A673 (cell line): ENCODE results near the gene SH3TC2. TPM values are rescaled to one million over a fixed set of nuclear protein-coding genes. Genes with fewer than 3 reads are reported as not detected.

Source experiments
- BruUV-seq: library from RNA; stranded (reverse); fragments of 400-500 nt; replicated peaks from 2 replicates; lab custom pipeline; 2021; lab: Mats Ljungman, UMichigan
- CTCF ChIA-PET: fragments of 300-600 bp; sonication (Branson Sonifier 250); formaldehyde crosslinking; loops from one replicate; lab custom pipeline; 2022; ENCODE audit warnings: antibody characterized with exemption; lab: Charles Lee
- POLR2A ChIA-PET: fragments of 300-600 bp; sonication (Branson Sonifier 250); formaldehyde crosslinking; loops from one replicate; lab custom pipeline; 2022; ENCODE audit warnings: antibody characterized with exemption; ENCODE audit not compliant: low non-redundant PET; lab: Charles Lee
- DNase-seq: peaks from one replicate; pipeline ENCODE4 v3.0.0-alpha.2; 2015; ENCODE audit warnings: low spot score
- H3K27ac ChIP-seq: fragments of 200-600 bp; sonication (generic); 2 replicates; pipeline ENCODE4 v1.5.1; 2016; ENCODE audit warnings: mixed run types, low read depth, mild to moderate bottlenecking, mixed read lengths, antibody characterized with exemption, low read length; ENCODE audit not compliant: poor library complexity, severe bottlenecking
- H3K27me3 ChIP-seq: fragments of 200-600 bp; sonication (generic); replicated peaks from 2 replicates; pipeline ENCODE4 v1.6.1; 2017; ENCODE audit warnings: mixed run types, low read depth, mild to moderate bottlenecking, mixed read lengths, antibody characterized with exemption, low read length; ENCODE audit not compliant: insufficient read depth, poor library complexity
- H3K36me3 ChIP-seq: fragments of 200-600 bp; sonication (generic); 2 replicates; pipeline ENCODE4 v1.6.1; 2016; ENCODE audit warnings: mixed run types, mild to moderate bottlenecking, mixed read lengths, antibody characterized with exemption, low read length; ENCODE audit not compliant: insufficient read depth, poor library complexity, severe bottlenecking
- H3K4me1 ChIP-seq: fragments of 200-600 bp; sonication (generic); 2 replicates; pipeline ENCODE4 v1.6.1; 2017; ENCODE audit warnings: mixed run types, mild to moderate bottlenecking, mixed read lengths, antibody characterized with exemption, low read length; ENCODE audit not compliant: insufficient read depth, poor library complexity, severe bottlenecking
- H3K4me3 ChIP-seq: fragments of 200-600 bp; sonication (generic); 2 replicates; pipeline ENCODE4 v1.5.1; 2016; ENCODE audit warnings: low read depth, mixed run types, mild to moderate bottlenecking, mixed read lengths, low read length; ENCODE audit not compliant: poor library complexity, severe bottlenecking
- H3K9me3 ChIP-seq: fragments of 200-600 bp; sonication (generic); 2 replicates; pipeline ENCODE4 v1.6.1; 2016; ENCODE audit warnings: mixed run types, low read depth, mild to moderate bottlenecking, mixed read lengths, antibody characterized with exemption, low read length; ENCODE audit not compliant: poor library complexity, severe bottlenecking
- EZH2 ChIP-seq: fragments of 200-600 bp; sonication (generic); IDR thresholded peaks from 2 replicates; pipeline ENCODE4 v1.6.1; 2017; ENCODE audit warnings: borderline replicate concordance, low read depth, mild to moderate bottlenecking, mixed read lengths, antibody characterized with exemption, low read length; ENCODE audit not compliant: poor library complexity, severe bottlenecking
- intact Hi-C: fragments of 100-400 bp; cut with micrococcal nuclease; formaldehyde crosslinking; loops from one replicate; pipeline ENCODE4 v1.10.0; 2022; ENCODE audit not compliant: unreplicated experiment
- total RNA-seq: library from RNA; stranded (reverse); gene quantifications from 2 replicates; pipeline ENCODE4 v1.2.3, GENCODE V29; 2021
- TF ChIP-seq, protein P1 (sequence below): fragments of 300-800, 200-600 bp; sonication (generic); conservative IDR thresholded peaks from 2 replicates; pipeline ENCODE4 v1.5.1; 2017; ENCODE audit warnings: low read depth, mild to moderate bottlenecking, antibody characterized with exemption, low read length, moderate library complexity, mixed read lengths

The SH3TC2 gene
- total RNA-seq, 1 experiment from 2014 or later, result 2.5 TPM

DNA sequence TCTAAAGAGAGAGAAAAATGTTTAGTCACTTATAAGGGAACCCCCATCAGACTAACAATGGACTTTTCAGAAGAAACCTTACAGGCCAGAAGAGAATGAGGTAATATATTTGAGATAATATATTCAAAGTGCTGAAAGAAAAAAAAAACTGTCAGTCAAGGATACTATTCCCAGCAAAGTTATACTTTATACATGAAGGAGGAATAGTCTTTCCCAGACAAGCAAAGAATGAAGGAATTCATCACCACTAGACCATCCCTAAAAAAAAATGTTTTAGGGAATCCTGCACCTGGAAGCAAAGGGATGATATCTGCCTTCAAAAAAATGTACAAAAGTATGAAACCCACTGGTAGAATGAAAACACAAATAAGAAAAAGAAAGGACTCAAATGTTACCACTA lies 37.5 kb upstream of the SH3TC2 start:
- Histone ChIP-seq H3K27me3 (peaks cover 5% of the 10 kb centered on the region), H3K9me3 (peaks cover 9% of the 10 kb centered on the region), H3K27ac (no peak overlapping the region), H3K36me3 (no peaks in the 10 kb centered on the region), H3K4me3 (no peak overlapping the region), H3K4me1 (no peaks in the 10 kb centered on the region)
- ChIA-PET CTCF (no interaction called here), POLR2A (no interaction called here)
- BruUV-seq, result no TSS peak
- TF ChIP-seq EZH2, result no peak
- TF ChIP-seq, protein P1, sequence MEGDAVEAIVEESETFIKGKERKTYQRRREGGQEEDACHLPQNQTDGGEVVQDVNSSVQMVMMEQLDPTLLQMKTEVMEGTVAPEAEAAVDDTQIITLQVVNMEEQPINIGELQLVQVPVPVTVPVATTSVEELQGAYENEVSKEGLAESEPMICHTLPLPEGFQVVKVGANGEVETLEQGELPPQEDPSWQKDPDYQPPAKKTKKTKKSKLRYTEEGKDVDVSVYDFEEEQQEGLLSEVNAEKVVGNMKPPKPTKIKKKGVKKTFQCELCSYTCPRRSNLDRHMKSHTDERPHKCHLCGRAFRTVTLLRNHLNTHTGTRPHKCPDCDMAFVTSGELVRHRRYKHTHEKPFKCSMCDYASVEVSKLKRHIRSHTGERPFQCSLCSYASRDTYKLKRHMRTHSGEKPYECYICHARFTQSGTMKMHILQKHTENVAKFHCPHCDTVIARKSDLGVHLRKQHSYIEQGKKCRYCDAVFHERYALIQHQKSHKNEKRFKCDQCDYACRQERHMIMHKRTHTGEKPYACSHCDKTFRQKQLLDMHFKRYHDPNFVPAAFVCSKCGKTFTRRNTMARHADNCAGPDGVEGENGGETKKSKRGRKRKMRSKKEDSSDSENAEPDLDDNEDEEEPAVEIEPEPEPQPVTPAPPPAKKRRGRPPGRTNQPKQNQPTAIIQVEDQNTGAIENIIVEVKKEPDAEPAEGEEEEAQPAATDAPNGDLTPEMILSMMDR, result no peak
- DNase-seq, result no peak
- intact Hi-C loops, result no loop called here

DNA sequence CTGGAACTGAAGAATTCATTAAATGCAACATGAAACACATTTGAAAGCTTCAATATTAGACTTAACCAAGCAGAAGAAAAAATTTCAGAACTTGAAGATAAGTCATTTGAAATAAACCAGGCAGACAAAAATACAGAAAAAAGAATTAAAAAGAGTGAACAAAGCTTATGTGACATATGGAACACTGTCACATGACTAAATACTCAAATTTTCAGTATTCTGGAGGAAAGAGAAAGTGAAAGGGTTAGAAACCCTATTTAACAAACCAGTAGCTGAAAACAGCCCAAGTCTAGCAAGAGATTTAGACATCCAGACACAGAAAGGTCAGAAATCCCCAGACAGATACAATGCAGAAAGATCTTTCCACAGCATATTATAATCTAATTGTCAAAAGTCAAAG lies 37.1 kb upstream of the SH3TC2 start:
- Histone ChIP-seq H3K4me3 (no peak overlapping the region), H3K27ac (no peak overlapping the region), H3K9me3 (peaks cover 9% of the 10 kb centered on the region), H3K27me3 (peaks cover 5% of the 10 kb centered on the region), H3K36me3 (no peaks in the 10 kb centered on the region), H3K4me1 (no peaks in the 10 kb centered on the region)
- DNase-seq, result no peak
- intact Hi-C loops, result no loop called here
- ChIA-PET POLR2A (no interaction called here), CTCF (no interaction called here)
- TF ChIP-seq, protein P1, result no peak
- TF ChIP-seq EZH2, result no peak
- BruUV-seq, result no TSS peak

DNA sequence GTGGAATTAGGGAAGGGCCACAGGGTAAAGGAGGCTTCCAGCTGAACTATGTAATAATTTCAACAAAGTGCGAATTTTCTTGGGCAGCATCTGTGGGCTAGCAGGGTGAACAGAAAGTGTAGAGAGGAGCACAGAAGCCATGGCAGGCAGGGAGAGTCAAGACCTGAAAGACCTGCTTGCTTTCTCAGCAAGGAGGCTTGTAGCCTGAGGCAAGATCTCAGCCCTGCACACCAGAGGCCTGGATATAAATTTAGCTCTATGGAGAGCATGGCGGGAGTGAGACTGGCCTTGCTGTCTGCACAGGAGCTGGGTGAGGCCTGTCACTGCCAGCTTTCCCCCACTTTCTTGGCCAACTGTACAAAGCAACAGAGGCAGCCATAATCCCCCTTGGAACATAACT lies 32.1 kb upstream of the SH3TC2 start:
- Histone ChIP-seq H3K9me3 (peaks cover 1% of the 10 kb centered on the region), H3K4me1 (no peaks in the 10 kb centered on the region), H3K36me3 (no peaks in the 10 kb centered on the region), H3K4me3 (no peak overlapping the region), H3K27me3 (no peaks in the 10 kb centered on the region), H3K27ac (no peak overlapping the region)
- no TSS peak for BruUV-seq
- CTCF ChIA-PET, result no interaction called here
- no peak for DNase-seq
- intact Hi-C loops, result no loop called here
- POLR2A ChIA-PET, result no interaction called here
- TF ChIP-seq, protein P1, result no peak
- no peak for TF ChIP-seq EZH2
